H9 (cell line): ENCODE data around the gene NAMPT. TPM values are rescaled to one million over a fixed set of nuclear protein-coding genes. Genes with fewer than 3 reads are reported as not detected.

Source experiments
- DNase-seq: peaks from one replicate; pipeline ENCODE4 v3.0.0-alpha.2; 2017
- H2AFZ ChIP-seq: one replicate; pipeline ENCODE4 v1.6.1; 2013; ENCODE audit warnings: mild to moderate bottlenecking, low read length, control low read depth, moderate library complexity
- H2AK5ac ChIP-seq: 2 replicates; pipeline ENCODE4 v1.6.1; 2013; ENCODE audit warnings: low read length, control low read depth, mixed read lengths; ENCODE audit not compliant: insufficient read length
- H2BK120ac ChIP-seq: one replicate; pipeline ENCODE4 v1.6.1; 2013; ENCODE audit warnings: low read depth, mild to moderate bottlenecking, low read length, control low read depth, inconsistent platforms; ENCODE audit not compliant: poor library complexity, severe bottlenecking
- H2BK12ac ChIP-seq: 2 replicates; pipeline ENCODE4 v1.6.1; 2013; ENCODE audit warnings: low read length, control low read depth, mixed read lengths, low read depth; ENCODE audit not compliant: insufficient read length
- H2BK15ac ChIP-seq: 2 replicates; pipeline ENCODE4 v1.6.1; 2013; ENCODE audit warnings: low read depth, low read length, control low read depth
- H2BK20ac ChIP-seq: one replicate; pipeline ENCODE4 v1.6.1; 2013; ENCODE audit warnings: low read depth, mild to moderate bottlenecking, low read length, control low read depth, inconsistent platforms; ENCODE audit not compliant: poor library complexity, severe bottlenecking
- H2BK5ac ChIP-seq: 2 replicates; pipeline ENCODE4 v1.6.1; 2013; ENCODE audit warnings: low read length, control low read depth, mixed read lengths; ENCODE audit not compliant: insufficient read length
- H3K14ac ChIP-seq: 2 replicates; pipeline ENCODE4 v1.6.1; 2013; ENCODE audit warnings: low read length, control low read depth; ENCODE audit not compliant: insufficient read depth
- H3K18ac ChIP-seq: 2 replicates; pipeline ENCODE4 v1.6.1; 2013; ENCODE audit warnings: low read depth, mild to moderate bottlenecking, mixed read lengths, low read length, control low read depth; ENCODE audit not compliant: insufficient read length
- H3K23ac ChIP-seq: 2 replicates; pipeline ENCODE4 v1.6.1; 2013; ENCODE audit warnings: low read length, control low read depth, mixed read lengths, low read depth; ENCODE audit not compliant: insufficient read length
- H3K23me2 ChIP-seq: 2 replicates; pipeline ENCODE4 v1.6.1; 2013; ENCODE audit warnings: low read depth, mild to moderate bottlenecking, mixed read lengths, low read length, control low read depth; ENCODE audit not compliant: insufficient read length, poor library complexity, severe bottlenecking
- H3K27ac ChIP-seq: 2 replicates; pipeline ENCODE4 v1.5.1; 2013; ENCODE audit warnings: low read length, control low read depth, mixed read lengths, low read depth; ENCODE audit not compliant: insufficient read length
- H3K27me3 ChIP-seq: 2 replicates; pipeline ENCODE4 v1.6.1; 2013; ENCODE audit warnings: low read length, control low read depth, inconsistent platforms; ENCODE audit not compliant: insufficient read depth
- H3K4ac ChIP-seq: 2 replicates; pipeline ENCODE4 v1.6.1; 2013; ENCODE audit warnings: low read depth, mild to moderate bottlenecking, control low read depth, inconsistent platforms, low read length, moderate library complexity
- H3K4me1 ChIP-seq: 2 replicates; pipeline ENCODE4 v1.6.1; 2013; ENCODE audit warnings: low read length, control low read depth, inconsistent platforms; ENCODE audit not compliant: insufficient read depth
- H3K4me2 ChIP-seq: 2 replicates; pipeline ENCODE4 v1.6.1; 2013; ENCODE audit warnings: low read length, control low read depth, mixed read lengths; ENCODE audit not compliant: insufficient read length, insufficient read depth
- H3K56ac ChIP-seq: 2 replicates; pipeline ENCODE4 v1.6.1; 2013; ENCODE audit warnings: low read depth, mild to moderate bottlenecking, mixed read lengths, low read length, control low read depth; ENCODE audit not compliant: insufficient read length
- H3K79me1 ChIP-seq: 2 replicates; pipeline ENCODE4 v1.6.1; 2013; ENCODE audit warnings: low read depth, mild to moderate bottlenecking, moderate library complexity, low read length, control low read depth, inconsistent platforms; ENCODE audit not compliant: insufficient read depth, poor library complexity, severe bottlenecking
- H3K79me2 ChIP-seq: 2 replicates; pipeline ENCODE4 v1.6.1; 2013; ENCODE audit warnings: low read length, control low read depth, inconsistent platforms; ENCODE audit not compliant: insufficient read depth
- H3K9ac ChIP-seq: 2 replicates; pipeline ENCODE4 v1.6.1; 2013; ENCODE audit warnings: low read length, control low read depth, mixed read lengths; ENCODE audit not compliant: insufficient read length; ENCODE audit errors: extremely low read depth
- H3K9me3 ChIP-seq: one replicate; pipeline ENCODE4 v1.6.1; 2013; ENCODE audit warnings: low read depth, low read length, inconsistent platforms; ENCODE audit not compliant: control insufficient read depth
- H3T11ph ChIP-seq: one replicate; pipeline ENCODE4 v1.6.1; 2013; ENCODE audit warnings: mild to moderate bottlenecking, low read length, control low read depth, inconsistent platforms
- H4K20me1 ChIP-seq: one replicate; pipeline ENCODE4 v1.6.1; 2013; ENCODE audit not compliant: control insufficient read depth, insufficient read length, insufficient read depth
- H4K5ac ChIP-seq: 2 replicates; pipeline ENCODE4 v1.6.1; 2013; ENCODE audit warnings: low read depth, mild to moderate bottlenecking, mixed read lengths, low read length, control low read depth; ENCODE audit not compliant: insufficient read length
- H4K8ac ChIP-seq: replicated peaks from 2 replicates; pipeline ENCODE4 v1.6.1; 2013; ENCODE audit warnings: low read length, control low read depth, mixed read lengths, low read depth; ENCODE audit not compliant: insufficient read length
- H4K91ac ChIP-seq: 2 replicates; pipeline ENCODE4 v1.6.1; 2013; ENCODE audit warnings: low read depth, mild to moderate bottlenecking, moderate library complexity, mixed read lengths, low read length, control low read depth; ENCODE audit not compliant: insufficient read length
- H3K27ac Mint-ChIP-seq, 3 experiments: 2 replicates in 2 of 3; 3 replicates in 1 of 3; pipeline ENCODE4 v1.8.0; 2020 to 2021; ENCODE audit warnings: mixed read lengths in 3 of 3, mild to moderate bottlenecking in 1 of 3, moderate library complexity in 1 of 3
- H3K27me3 Mint-ChIP-seq: 2 replicates; pipeline ENCODE4 v1.8.0; 2021; ENCODE audit warnings: low read depth, mild to moderate bottlenecking, moderate library complexity, mixed read lengths
- H3K36me3 Mint-ChIP-seq, 3 experiments: 2 replicates in 2 of 3; 3 replicates in 1 of 3; pipeline ENCODE4 v1.8.0; 2020 to 2021; ENCODE audit warnings: low read depth in 3 of 3, mixed read lengths in 3 of 3; ENCODE audit not compliant: insufficient read depth in 1 of 3
- H3K4me1 Mint-ChIP-seq, 2 experiments: 2 replicates each; pipeline ENCODE4 v1.8.0; 2020; ENCODE audit warnings: mixed read lengths in 2 of 2
- H3K4me3 Mint-ChIP-seq, 2 experiments: 2 replicates in 1 of 2; 3 replicates in 1 of 2; pipeline ENCODE4 v1.8.0; 2020 to 2021; ENCODE audit warnings: mild to moderate bottlenecking in 2 of 2, mixed read lengths in 2 of 2, moderate library complexity in 1 of 2
- H3K9me3 Mint-ChIP-seq, 2 experiments: 2 replicates in 1 of 2; 3 replicates in 1 of 2; pipeline ENCODE4 v1.8.0; 2020; ENCODE audit warnings: mild to moderate bottlenecking in 2 of 2, mixed read lengths in 2 of 2, moderate library complexity in 1 of 2
- WGBS: extraction: QIAGEN DNeasy Blood & Tissue Kit; methylation state at CpG from one replicate; pipeline ENCODE4 v1.1.7; 2013; ENCODE audit warnings: missing lambda C conversion rate, low lambda C conversion rate, mixed read lengths; ENCODE audit not compliant: insufficient read length; ENCODE audit errors: extremely low coverage; 5-methylcytosine and 5-hydroxymethylcytosine counted together
- total RNA-seq: library from RNA; stranded (reverse); gene quantifications from 2 replicates; pipeline ENCODE4 v1.2.1, GENCODE V29; 2021
- TF ChIP-seq, protein P1 (sequence below): fragments of 200-600 bp; sonication (generic); conservative IDR thresholded peaks from 3 replicates; pipeline ENCODE4 v1.8.0; 2021; ENCODE audit warnings: antibody characterized with exemption, mild to moderate bottlenecking

NAMPT gene
- total RNA-seq, 1 experiment from 2014 or later: 83.5 TPM

DNA sequence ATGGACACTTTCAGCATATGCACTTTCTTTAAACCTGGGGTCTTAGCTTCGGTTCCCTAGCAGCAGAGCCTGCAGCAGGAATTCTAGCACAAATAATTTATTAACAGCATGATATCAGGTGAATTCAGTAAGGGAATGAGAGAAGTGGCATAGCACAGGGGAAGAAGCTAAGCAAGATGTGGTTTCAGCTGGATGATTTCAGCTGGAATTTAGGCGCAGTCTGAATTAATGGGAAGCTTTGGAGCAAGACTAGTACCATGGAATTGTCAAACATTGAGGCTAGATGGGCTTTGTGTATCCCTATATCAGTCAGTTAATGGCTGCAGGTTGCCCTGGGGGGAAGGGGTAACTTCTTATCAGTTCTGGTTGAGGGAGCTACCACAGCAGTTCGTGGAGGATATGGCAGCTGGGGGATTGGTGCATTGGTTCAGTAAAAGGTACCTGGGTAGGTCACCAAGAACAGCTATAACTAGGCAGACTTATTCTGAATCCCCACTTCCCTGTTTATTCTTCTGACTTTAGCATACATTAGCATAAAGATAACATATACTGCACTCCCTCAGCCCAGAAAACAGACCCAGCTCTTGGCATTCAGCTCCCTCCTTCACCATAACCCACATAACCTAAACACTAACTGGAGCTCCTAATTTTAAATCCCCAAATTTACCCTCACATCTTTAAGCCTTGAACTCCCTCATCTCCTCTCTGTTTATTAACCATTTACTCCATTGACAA is 46.8 kb upstream of the NAMPT start:
- H3K36me3 Mint-ChIP-seq: no peaks in the 10 kb centered on the region

More for the DNA sequence above, 46.8 kb upstream of the NAMPT start:
- Histone ChIP-seq H3K9me3 (no peaks in the 10 kb centered on the region), H2BK5ac (no peak overlapping the region), H3K9ac (no peak overlapping the region), H3K79me2 (no peaks in the 10 kb centered on the region), H3K27ac (no peak overlapping the region), H3K18ac (no peak overlapping the region), H3K23ac (no peak overlapping the region), H3K14ac (no peak overlapping the region), H3K4me1 (no peaks in the 10 kb centered on the region), H3K4ac (no peak overlapping the region), H3K79me1 (no peaks in the 10 kb centered on the region), H4K8ac (no peak overlapping the region), H2AFZ (no peak overlapping the region), H3K4me2 (no peak overlapping the region), H4K20me1 (no peaks in the 10 kb centered on the region), H3K27me3 (no peaks in the 10 kb centered on the region), H2BK12ac (no peak overlapping the region), H2BK120ac (no peak overlapping the region), H3K23me2 (no peaks in the 10 kb centered on the region), H4K5ac (no peak overlapping the region), H3K56ac (no peak overlapping the region), H4K91ac (no peak overlapping the region), H2BK15ac (no peak overlapping the region), H2BK20ac (no peak overlapping the region), H3T11ph (no peak overlapping the region), H2AK5ac (no peak overlapping the region)
- Mint-ChIP-seq H3K4me3 (no peak overlapping the region), H3K27ac (peak overlapping the region in 1 of 3 experiments; percentile 30; a peak in 1 of 7 replicates), H3K4me1 (peaks cover 0 to 5% of the 10 kb centered on the region in 2 experiments; a peak in 1 of 4 replicates), H3K9me3 (no peaks in the 10 kb centered on the region), H3K27me3 (no peaks in the 10 kb centered on the region; the same call in 1 of the 2 replicates)
- TF ChIP-seq, protein P1, sequence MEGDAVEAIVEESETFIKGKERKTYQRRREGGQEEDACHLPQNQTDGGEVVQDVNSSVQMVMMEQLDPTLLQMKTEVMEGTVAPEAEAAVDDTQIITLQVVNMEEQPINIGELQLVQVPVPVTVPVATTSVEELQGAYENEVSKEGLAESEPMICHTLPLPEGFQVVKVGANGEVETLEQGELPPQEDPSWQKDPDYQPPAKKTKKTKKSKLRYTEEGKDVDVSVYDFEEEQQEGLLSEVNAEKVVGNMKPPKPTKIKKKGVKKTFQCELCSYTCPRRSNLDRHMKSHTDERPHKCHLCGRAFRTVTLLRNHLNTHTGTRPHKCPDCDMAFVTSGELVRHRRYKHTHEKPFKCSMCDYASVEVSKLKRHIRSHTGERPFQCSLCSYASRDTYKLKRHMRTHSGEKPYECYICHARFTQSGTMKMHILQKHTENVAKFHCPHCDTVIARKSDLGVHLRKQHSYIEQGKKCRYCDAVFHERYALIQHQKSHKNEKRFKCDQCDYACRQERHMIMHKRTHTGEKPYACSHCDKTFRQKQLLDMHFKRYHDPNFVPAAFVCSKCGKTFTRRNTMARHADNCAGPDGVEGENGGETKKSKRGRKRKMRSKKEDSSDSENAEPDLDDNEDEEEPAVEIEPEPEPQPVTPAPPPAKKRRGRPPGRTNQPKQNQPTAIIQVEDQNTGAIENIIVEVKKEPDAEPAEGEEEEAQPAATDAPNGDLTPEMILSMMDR: no peak
- DNase-seq: no peak
- no CpG with 5 or more reads among the region's 3 CpGs for WGBS
